HG03175 (cell line): ENCODE results near the gene SPAG16.
A peak's percentile ranks its signal among the peaks of the same experiment; 100 is the strongest.

ENCODE experiments used
- ATAC-seq: cut with Tn5 transposase; IDR thresholded peaks from one replicate; pipeline ENCODE4 v1.9.1; 2021; ENCODE audit warnings: mild to moderate bottlenecking, moderate library complexity; ENCODE audit not compliant: unreplicated experiment

The SPAG16 gene

GRCh38 chr2:214130114-214130513, 845.9 kb downstream of the SPAG16 start:
- peak; percentile 57 for ATAC-seq

- no peak for ATAC-seq
Measured at GRCh38 chr2:214135966-214136365, 851.7 kb downstream of the SPAG16 start.

- ATAC-seq, result no peak
Measured at GRCh38 chr2:214138779-214139178, 854.5 kb downstream of the SPAG16 start.

GRCh38 chr2:214139630-214140284, 855.5 kb downstream of the SPAG16 start:
- ATAC-seq, result no peak

- ATAC-seq, result peak; percentile 55
Measured at GRCh38 chr2:214156971-214157370, 872.7 kb downstream of the SPAG16 start.

- no peak for ATAC-seq
Measured at GRCh38 chr2:214158851-214159250, 874.6 kb downstream of the SPAG16 start.

GRCh38 chr2:214169281-214169680, 885.0 kb downstream of the SPAG16 start:
- ATAC-seq, result no peak

- no peak for ATAC-seq
Measured at GRCh38 chr2:214169736-214170135, 885.5 kb downstream of the SPAG16 start.

- ATAC-seq, result no peak
Measured at GRCh38 chr2:214174563-214174962, 890.3 kb downstream of the SPAG16 start.

GRCh38 chr2:214180071-214180470, 895.8 kb downstream of the SPAG16 start:
- no peak for ATAC-seq

- no peak for ATAC-seq
Measured at GRCh38 chr2:214180686-214181085, 896.4 kb downstream of the SPAG16 start.

- ATAC-seq, result no peak
Measured at GRCh38 chr2:214184461-214184860, 900.2 kb downstream of the SPAG16 start.

- ATAC-seq, result no peak
Measured at GRCh38 chr2:214185546-214185945, 901.3 kb downstream of the SPAG16 start.

- ATAC-seq, result no peak
Measured at GRCh38 chr2:214192711-214193110, 908.4 kb downstream of the SPAG16 start.

GRCh38 chr2:214193943-214194342, 909.7 kb downstream of the SPAG16 start:
- no peak for ATAC-seq

- ATAC-seq, result no peak
Measured at GRCh38 chr2:214196260-214196659, 912.0 kb downstream of the SPAG16 start.

- no peak for ATAC-seq
Measured at GRCh38 chr2:214201892-214202291, 917.6 kb downstream of the SPAG16 start.

GRCh38 chr2:214203214-214203613, 919.0 kb downstream of the SPAG16 start:
- ATAC-seq, result no peak

GRCh38 chr2:214203744-214204289, 919.6 kb downstream of the SPAG16 start:
- ATAC-seq, result no peak

- no peak for ATAC-seq
Measured at GRCh38 chr2:214215107-214215506, 930.8 kb downstream of the SPAG16 start.

- ATAC-seq, result no peak
Measured at GRCh38 chr2:214217136-214217535, 932.9 kb downstream of the SPAG16 start.

- no peak for ATAC-seq
Measured at GRCh38 chr2:214217599-214217998, 933.3 kb downstream of the SPAG16 start.

- ATAC-seq, result no peak
Measured at GRCh38 chr2:214220251-214220650, 936.0 kb downstream of the SPAG16 start.
